GM13976 (cell line): ENCODE measurements around the gene CTIF.

Experiments used
- DNase-seq: peaks from one replicate; pipeline ENCODE4 v3.0.0; 2012; ENCODE audit warnings: low spot score
- CTCF ChIP-seq: IDR thresholded peaks from 2 replicates; pipeline ENCODE4 v1.5.1; 2012; ENCODE audit warnings: borderline replicate concordance, mild to moderate bottlenecking; ENCODE audit not compliant: insufficient read depth; ENCODE audit errors: extremely low read depth, missing control alignments, control extremely low read depth
- in situ Hi-C: fragments of 300-500 bp; cut with MboI; formaldehyde crosslinking; loops from one replicate; pipeline ENCODE4 v1.12.0; 2022; ENCODE audit warnings: low sequenced_read_pairs, mixed read lengths, inconsistent platforms; ENCODE audit not compliant: unreplicated experiment

Gene CTIF

GRCh38 chr18:48908916-48909315 is 370.1 kb downstream of the CTIF start:
- in situ Hi-C loops: no loop called here
- DNase-seq: no peak
- TF ChIP-seq CTCF: no peak

- no peak for DNase-seq
- in situ Hi-C loops: no loop called here
- no peak for TF ChIP-seq CTCF
Measured at GRCh38 chr18:48909721-48910120, 370.9 kb downstream of the CTIF start.

- DNase-seq: no peak
- no peak for TF ChIP-seq CTCF
- in situ Hi-C loops: no loop called here
Measured at GRCh38 chr18:48910972-48911545, 372.2 kb downstream of the CTIF start.
